Spleen (tissue), 11 donors: ENCODE measurements around the gene MEIS1. TPM values are rescaled to one million over a fixed set of nuclear protein-coding genes. Genes with fewer than 3 reads are reported as not detected.

Experiments used
- DNase-seq: peaks from one replicate; pipeline ENCODE4 v3.0.0-alpha.2; 2020
- H3K27ac ChIP-seq, 8 donors: fragments of 200-600 bp; sonication (generic) in 7 of 8; 1 replicate in 4 of 8; 2 replicates in 4 of 8; pipeline versions ENCODE4 v1.5.0 to v1.8.0; 2016 to 2021; ENCODE audit warnings: inconsistent platforms in 4 of 8, mild to moderate bottlenecking in 4 of 8, moderate library complexity in 1 of 8
- H3K27me3 ChIP-seq, 7 donors: fragments of 200-600 bp; sonication (generic) in 6 of 7; replicated peaks in 1 of 7; 1 replicate in 4 of 7; 2 replicates in 3 of 7; pipeline versions ENCODE4 v1.5.0 to v1.8.0; 2016 to 2021; ENCODE audit warnings: inconsistent platforms in 3 of 7, mild to moderate bottlenecking in 1 of 7
- H3K36me3 ChIP-seq, 6 donors: fragments of 200-600 bp; sonication (generic) in 5 of 6; 1 replicate in 4 of 6; 2 replicates in 2 of 6; pipeline versions ENCODE4 v1.5.0 to v1.8.0; 2016 to 2021; ENCODE audit warnings: inconsistent platforms in 2 of 6
- H3K4me1 ChIP-seq, 6 donors: fragments of 200-600 bp; sonication (generic) in 5 of 6; 1 replicate in 3 of 6; 2 replicates in 3 of 6; pipeline versions ENCODE4 v1.5.0 to v1.8.0; 2016 to 2021; ENCODE audit warnings: inconsistent platforms in 3 of 6
- H3K4me3 ChIP-seq, 8 donors: fragments of 200-600 bp; sonication (generic) in 7 of 8; 1 replicate in 4 of 8; 2 replicates in 4 of 8; pipeline versions ENCODE4 v1.5.0 to v1.8.0; 2016 to 2021; ENCODE audit warnings: inconsistent platforms in 4 of 8, mild to moderate bottlenecking in 4 of 8, moderate library complexity in 2 of 8
- H3K9me3 ChIP-seq, 8 donors: fragments of 200-600 bp; sonication (generic) in 7 of 8; 1 replicate in 4 of 8; 2 replicates in 4 of 8; pipeline versions ENCODE4 v1.5.0 to v1.8.0; 2016 to 2021; ENCODE audit warnings: inconsistent platforms in 4 of 8
- CTCF ChIP-seq, 11 experiments: fragments of 200-600 bp in 7 of 11; fragments of 450-650 bp in 4 of 11; sonication (generic) in 4 of 11; IDR thresholded peaks in 8 of 11; conservative IDR thresholded peaks in 3 of 11; 1 replicate in 7 of 11; 2 replicates in 4 of 11; pipeline versions ENCODE4 v1.4.0 to v1.8.0; 2016 to 2021; ENCODE audit warnings: antibody characterized with exemption in 11 of 11, inconsistent platforms in 4 of 11, mild to moderate bottlenecking in 1 of 11
- POLR2A ChIP-seq, 3 donors: fragments of 450-650 bp; IDR thresholded peaks; one replicate each; pipeline ENCODE4 v1.5.1; 2017; ENCODE audit warnings: antibody characterized with exemption in 3 of 3, mild to moderate bottlenecking in 1 of 3
- POLR2AphosphoS5 ChIP-seq, 3 donors: sonication (generic); formaldehyde crosslinking; IDR thresholded peaks; one replicate each; pipeline ENCODE4 v1.5.1; 2017; ENCODE audit warnings: antibody characterized with exemption in 3 of 3
- WGBS, 5 donors: extraction: QIAGEN DNeasy Blood & Tissue Kit in 3 of 5; methylation state at CpG; one replicate each; pipeline versions ENCODE4 v1.1.5 to v1.1.7; 2013 to 2018; 5-methylcytosine and 5-hydroxymethylcytosine counted together
- intact Hi-C: fragments of 100-400 bp; cut with DNase I; formaldehyde crosslinking; loops from one replicate; pipeline ENCODE4 v1.15.0; 2023; ENCODE audit warnings: low total_unique reads
- polyA plus RNA-seq, 3 donors: library from polyadenylated mRNA; stranded (reverse); fragments of 200-250 nt; gene quantifications; one replicate each; pipeline ENCODE4 v1.2.1, GENCODE V29; 2013
- total RNA-seq, 7 donors: library from RNA; depleted of rRNA in 3 of 7; stranded (reverse); fragments of >200 nt in 3 of 7; fragmentation: NEBNext Ultra II Directional in 4 of 7; extraction: Animal tissue kit (Norgen Biotek cat#: 25700) in 4 of 7; gene quantifications; one replicate each; pipeline versions ENCODE4 v1.1.0 to v1.2.1, GENCODE V29; 2016 to 2021
- donor health status: healthy with polysubstance abuse.
- donor health status: DM: no; HTN: no; CAD: no; lungs with moderate emphysema.
- donor health status: DM: no; HTN: no; CAD: no.
- donor health status: Bipolar disorder and iron deficiency.
- donor health status: healthy.
- donor health status: DM: no; HTN: no; CAD: no.
- donor health status: DM: yes; HTN: yes; CAD: no.

Gene MEIS1
- total and polyA plus RNA-seq, 10 donors = 13.1 to 81.4 (median 28.2) TPM

GRCh38 chr2:66569974-66570373 is 135.0 kb downstream of the MEIS1 start:
- Histone ChIP-seq H3K27me3 (peaks cover 0 to 27% (median 6%) of the 10 kb centered on the region in 7 donors), H3K27ac (no peak overlapping the region), H3K4me3 (no peak overlapping the region), H3K4me1 (peaks cover 0 to 29% (median 8%) of the 10 kb centered on the region in 6 donors), H3K36me3 (peaks cover 0 to 9% (median 0%) of the 10 kb centered on the region in 6 donors), H3K9me3 (no peaks in the 10 kb centered on the region)
- no peak for DNase-seq
- intact Hi-C loops = loop anchor here (5.0 kb wide), 1 partner anchor 138 kb away; no protein-coding TSS in a partner anchor
- WGBS, 5 donors = 68 to 87% (median 78%) methylated on average over 2 of the region's 2 CpGs
- TF ChIP-seq POLR2AphosphoS5 (IDR thresholded peaks at IDR 0.05) (no peak), CTCF (IDR thresholded peaks at IDR 0.05 in 8 of 11, conservative IDR thresholded peaks at IDR 0.05 in 3 of 11) (no peak), POLR2A (IDR thresholded peaks at IDR 0.05) (no peak)

DNA sequence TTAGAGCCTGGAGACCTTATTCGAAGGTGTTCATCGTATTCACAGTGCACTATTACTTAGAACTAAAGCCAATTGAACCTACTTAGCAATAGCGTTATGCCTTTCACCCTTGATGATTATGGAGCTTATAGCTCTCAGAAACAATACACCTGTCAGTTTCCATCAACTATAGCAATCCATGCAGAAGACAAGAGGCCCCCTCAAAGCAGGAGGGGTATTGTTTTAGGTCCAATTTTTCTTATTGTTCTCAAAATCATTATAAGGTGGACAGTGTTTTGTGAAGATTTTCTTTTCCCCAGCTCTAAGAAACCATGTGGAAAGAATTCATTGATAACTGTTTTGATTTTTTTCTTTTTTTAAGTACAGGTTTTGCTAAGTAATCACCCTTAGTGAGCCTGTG is 135.5 kb downstream of the MEIS1 start:
- no peak for DNase-seq
- TF ChIP-seq POLR2AphosphoS5 (IDR thresholded peaks at IDR 0.05) = no peak
- no peak for TF ChIP-seq CTCF (IDR thresholded peaks at IDR 0.05 in 8 of 11, conservative IDR thresholded peaks at IDR 0.05 in 3 of 11)
- TF ChIP-seq POLR2A (IDR thresholded peaks at IDR 0.05) = no peak
- Histone ChIP-seq H3K4me3 (no peak overlapping the region), H3K27me3 (peaks cover 0 to 32% (median 10%) of the 10 kb centered on the region in 7 donors), H3K9me3 (no peaks in the 10 kb centered on the region), H3K27ac (no peak overlapping the region), H3K36me3 (peaks cover 0 to 9% (median 0%) of the 10 kb centered on the region in 6 donors), H3K4me1 (peaks cover 0 to 31% (median 13%) of the 10 kb centered on the region in 6 donors)
- intact Hi-C loops = loop anchor here (5.0 kb wide), 1 partner anchor 138 kb away; no protein-coding TSS in a partner anchor
- WGBS, 5 donors = 89 to 96% (median 92%) methylated on average over 3 of the region's 3 CpGs

DNA sequence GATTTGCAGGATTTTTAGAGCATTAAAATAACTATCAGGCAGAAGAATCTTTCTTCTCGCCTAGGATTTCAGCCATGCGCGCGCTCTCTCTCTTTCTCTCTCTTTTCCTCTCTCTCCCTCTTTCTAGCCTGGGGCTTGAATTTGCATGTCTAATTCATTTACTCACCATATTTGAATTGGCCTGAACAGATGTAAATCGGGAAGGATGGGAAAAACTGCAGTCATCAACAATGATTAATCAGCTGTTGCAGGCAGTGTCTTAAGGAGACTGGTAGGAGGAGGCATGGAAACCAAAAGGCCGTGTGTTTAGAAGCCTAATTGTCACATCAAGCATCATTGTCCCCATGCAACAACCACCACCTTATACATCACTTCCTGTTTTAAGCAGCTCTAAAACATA is 137.0 kb downstream of the MEIS1 start:
- peaks cover 6 to 45% (median 27%) of the 10 kb centered on the region in 6 donors for H3K4me1 ChIP-seq
- 70 to 78% (median 74%) methylated on average over 6 of the region's 6 CpGs for WGBS, 5 donors

More for the DNA sequence above, 137.0 kb downstream of the MEIS1 start:
- no peak overlapping the region for H3K4me3 ChIP-seq
- H3K36me3 ChIP-seq = peaks cover 0 to 9% (median 0%) of the 10 kb centered on the region in 6 donors
- no peaks in the 10 kb centered on the region for H3K9me3 ChIP-seq
- intact Hi-C loops = loop anchor here (5.0 kb wide), 1 partner anchor 140 kb away; no protein-coding TSS in a partner anchor
- no peak overlapping the region for H3K27ac ChIP-seq
- TF ChIP-seq CTCF (IDR thresholded peaks at IDR 0.05 in 8 of 11, conservative IDR thresholded peaks at IDR 0.05 in 3 of 11) = no peak
- no peak for TF ChIP-seq POLR2AphosphoS5 (IDR thresholded peaks at IDR 0.05)
- TF ChIP-seq POLR2A (IDR thresholded peaks at IDR 0.05) = no peak
- no peak for DNase-seq
- H3K27me3 ChIP-seq = peaks cover 0 to 47% (median 25%) of the 10 kb centered on the region in 7 donors
